Choroid plexus epithelial cell (primary cell): ENCODE data around the gene GPR78.

Experiments
- DNase-seq: peaks from one replicate; pipeline ENCODE4 v3.0.0-alpha.2; 2010; ENCODE audit warnings: low read depth
- H3K4me3 ChIP-seq: 2 replicates; pipeline ENCODE4 v1.5.1; 2011; ENCODE audit warnings: low read depth, mild to moderate bottlenecking, control low read depth, low read length, moderate library complexity
- CTCF ChIP-seq: conservative IDR thresholded peaks from 2 replicates; pipeline ENCODE4 v1.5.1; 2011; ENCODE audit warnings: low read depth, mild to moderate bottlenecking, control low read depth, inconsistent platforms, low read length, moderate library complexity

Gene GPR78

GRCh38 chr4:8586671-8587468 is 6.7 kb downstream of the GPR78 start:
- no peak for DNase-seq
- H3K4me3 ChIP-seq = no peak overlapping the region
- TF ChIP-seq CTCF = no peak

DNA sequence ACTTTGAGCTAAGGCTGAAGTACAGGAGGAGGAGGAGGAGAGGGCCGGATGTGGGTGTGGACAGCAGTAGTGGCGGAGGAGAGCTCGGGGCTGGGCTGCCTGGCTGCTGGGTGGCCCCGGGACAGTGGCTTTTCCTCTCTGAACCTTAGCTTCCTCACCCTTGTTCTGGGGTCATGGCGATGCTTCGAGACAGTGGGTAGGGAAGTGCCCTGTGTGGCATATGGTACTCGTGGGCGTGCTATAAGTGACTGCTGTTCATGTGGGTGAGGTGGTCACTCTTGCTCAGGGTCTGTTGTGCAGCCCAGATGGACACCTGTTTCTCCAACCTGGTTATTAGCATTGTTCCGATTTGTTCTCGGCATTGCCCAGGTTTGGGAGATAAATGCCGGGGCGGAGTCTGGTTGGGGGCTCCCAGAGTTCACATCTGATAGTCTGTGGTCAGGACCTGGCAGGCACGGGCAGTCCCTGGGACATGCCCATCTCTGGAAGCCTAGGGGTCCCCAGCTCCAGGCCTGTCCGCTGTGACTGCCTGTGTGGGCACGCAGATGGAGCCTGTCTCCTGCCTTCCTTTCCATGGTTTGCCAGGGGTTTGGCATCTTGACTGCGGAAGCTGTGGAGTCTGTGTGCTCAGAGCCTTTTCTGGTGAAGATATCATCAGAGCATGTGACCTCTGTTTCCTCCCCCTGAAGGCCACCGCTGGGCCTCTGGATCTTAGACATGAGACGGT is 7.4 kb downstream of the GPR78 start:
- H3K4me3 ChIP-seq = no peak overlapping the region
- DNase-seq = no peak
- TF ChIP-seq CTCF = no peak

DNA sequence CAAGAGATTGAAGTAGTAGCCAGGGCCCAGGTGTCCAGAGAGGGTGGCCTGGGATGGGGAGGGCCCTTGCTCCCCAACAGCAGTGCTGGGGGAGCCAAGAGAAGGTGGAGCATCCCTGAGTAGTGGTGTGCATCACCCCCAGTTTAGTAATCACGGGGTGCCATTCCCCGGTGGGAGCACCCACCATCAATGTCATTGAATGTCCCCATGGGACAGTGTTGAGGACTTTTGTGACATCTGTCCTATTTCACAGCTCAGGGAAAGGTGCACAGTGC is 7.9 kb downstream of the GPR78 start:
- no peak overlapping the region for H3K4me3 ChIP-seq
- DNase-seq = no peak
- no peak for TF ChIP-seq CTCF

DNA sequence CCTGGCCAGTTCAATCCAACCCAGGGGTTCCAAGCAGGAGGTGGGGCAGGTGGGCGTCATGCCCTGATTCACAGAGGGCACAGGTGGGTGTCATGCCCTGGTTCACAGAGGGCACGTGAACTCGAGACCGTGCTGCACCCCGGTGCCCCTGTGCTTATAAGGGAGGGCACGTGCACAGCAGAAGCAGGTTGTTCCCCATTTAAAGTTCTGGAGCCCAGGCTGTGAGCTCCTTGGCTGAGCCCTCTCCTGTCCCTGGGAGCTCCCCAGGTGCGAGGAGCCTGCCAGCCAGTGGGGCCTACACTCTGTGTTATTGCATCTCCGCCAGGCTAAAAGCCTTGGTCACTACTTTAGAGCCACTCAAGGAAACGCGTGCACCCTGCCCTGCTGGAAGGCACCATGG is 9.1 kb downstream of the GPR78 start:
- TF ChIP-seq CTCF = no peak
- DNase-seq = no peak

GRCh38 chr4:8589823-8590545 is 9.8 kb downstream of the GPR78 start:
- peak; percentile 43 for DNase-seq
- H3K4me3 ChIP-seq = no peak overlapping the region
- no peak for TF ChIP-seq CTCF

More for the DNA sequence above, 9.1 kb downstream of the GPR78 start:
- no peak overlapping the region for H3K4me3 ChIP-seq

GRCh38 chr4:8590546-8590880 is 10.3 kb downstream of the GPR78 start:
- DNase-seq = no peak
- TF ChIP-seq CTCF = no peak
- H3K4me3 ChIP-seq = no peak overlapping the region
